HT-29 (cell line): Measurements from ENCODE around the gene ELF1. TPM values are rescaled to one million over a fixed set of nuclear protein-coding genes. Genes with fewer than 3 reads are reported as not detected.

Experiments used
- DNase-seq: peaks from one replicate; pipeline ENCODE4 v3.0.0-alpha.2; 2015; ENCODE audit warnings: low spot score
- total RNA-seq: library from RNA; depleted of rRNA; stranded (reverse); fragments of >200 nt; shearing (Covaris generic); gene quantifications from 2 replicates; pipeline ENCODE4 v1.2.3, GENCODE V29; 2014

ELF1 gene
- total RNA-seq, 1 experiment from 2014 or later = 41.9 TPM

- no peak for DNase-seq
These were observed 12.0 kb downstream of the ELF1 start for GRCh38 chr13:41006978-41007743.

GRCh38 chr13:41006306-41006705 is 12.8 kb downstream of the ELF1 start:
- no peak for DNase-seq

GRCh38 chr13:41005704-41006103 is 13.4 kb downstream of the ELF1 start:
- peak; percentile 38 for DNase-seq

- DNase-seq = peak; percentile 31
These were observed 14.0 kb downstream of the ELF1 start for GRCh38 chr13:41004875-41005693.

- no peak for DNase-seq
These were observed 16.5 kb downstream of the ELF1 start for GRCh38 chr13:41002606-41003005.

GRCh38 chr13:41001695-41002094 is 17.4 kb downstream of the ELF1 start:
- no peak for DNase-seq

GRCh38 chr13:40999416-40999815 is 19.7 kb downstream of the ELF1 start:
- no peak for DNase-seq

GRCh38 chr13:40996426-40997092 is 22.6 kb downstream of the ELF1 start:
- DNase-seq = no peak

GRCh38 chr13:40995997-40996396 is 23.1 kb downstream of the ELF1 start:
- DNase-seq = no peak

GRCh38 chr13:40994581-40995230 is 24.4 kb downstream of the ELF1 start:
- DNase-seq = peak; percentile 55

- DNase-seq = peak; percentile 99
These were observed 25.1 kb downstream of the ELF1 start for GRCh38 chr13:40993987-40994386.

- DNase-seq = peak; percentile 72
These were observed 26.2 kb downstream of the ELF1 start for GRCh38 chr13:40992678-40993518.

GRCh38 chr13:40987606-40988280 is 31.4 kb downstream of the ELF1 start:
- DNase-seq = no peak

GRCh38 chr13:40986101-40986856 is 32.8 kb downstream of the ELF1 start:
- DNase-seq = no peak

GRCh38 chr13:40985381-40986100 is 33.6 kb downstream of the ELF1 start:
- no peak for DNase-seq

- no peak for DNase-seq
These were observed 34.3 kb downstream of the ELF1 start for GRCh38 chr13:40984668-40985366.

- no peak for DNase-seq
These were observed 35.1 kb downstream of the ELF1 start for GRCh38 chr13:40983725-40984667.
